ELR (cell line): ENCODE data around the gene FGD2.
"Not testable (repeated sequence)": the region's sequence is repeated elsewhere in the genome, so short reads cannot be mapped to it uniquely, and the experiment has no call there.

ENCODE experiments used
- DNase-seq: peaks from one replicate; pipeline ENCODE4 v3.0.0-alpha.2; 2015; ENCODE audit warnings: low read depth

Gene FGD2

GRCh38 chr6:36971921-36972673 is 33.4 kb upstream of the FGD2 start:
- DNase-seq = no peak

GRCh38 chr6:36973190-36973589 is 32.3 kb upstream of the FGD2 start:
- no peak for DNase-seq

- DNase-seq = no peak
These were observed 31.8 kb upstream of the FGD2 start for GRCh38 chr6:36973647-36974046.

GRCh38 chr6:36975231-36976006 is 30.0 kb upstream of the FGD2 start:
- DNase-seq = no peak

- DNase-seq = no peak
These were observed 29.5 kb upstream of the FGD2 start for GRCh38 chr6:36976007-36976264.

GRCh38 chr6:36976509-36976908 is 28.9 kb upstream of the FGD2 start:
- DNase-seq = no peak

- no peak for DNase-seq
These were observed 28.5 kb upstream of the FGD2 start for GRCh38 chr6:36976931-36977330.

GRCh38 chr6:36977470-36977941 is 27.9 kb upstream of the FGD2 start:
- DNase-seq = no peak

- DNase-seq = no peak
These were observed 26.8 kb upstream of the FGD2 start for GRCh38 chr6:36978421-36979346.

GRCh38 chr6:36979347-36979742 is 26.1 kb upstream of the FGD2 start:
- DNase-seq = peak; percentile 34

GRCh38 chr6:36980129-36980528 is 25.3 kb upstream of the FGD2 start:
- no peak for DNase-seq

GRCh38 chr6:36980876-36981619 is 24.4 kb upstream of the FGD2 start:
- no peak for DNase-seq

- DNase-seq = no peak
These were observed 21.9 kb upstream of the FGD2 start for GRCh38 chr6:36983538-36983937.

GRCh38 chr6:36984581-36985416 is 20.7 kb upstream of the FGD2 start:
- peak; percentile 94 for DNase-seq

- DNase-seq = peak; percentile 19
These were observed 20.0 kb upstream of the FGD2 start for GRCh38 chr6:36985417-36985807.

GRCh38 chr6:36985808-36986703 is 19.4 kb upstream of the FGD2 start, which contains the start of gene MTCH1:
Gene MTCH1 (minus strand): TSS chr6:36986196. CDS start chr6:36986173, 23 bp downstream.
- DNase-seq = peak; percentile 91

GRCh38 chr6:36986704-36987047 is 18.8 kb upstream of the FGD2 start:
- no peak for DNase-seq

GRCh38 chr6:36989264-36989663 is 16.2 kb upstream of the FGD2 start:
- DNase-seq = no peak

GRCh38 chr6:36990401-36990800 is 15.1 kb upstream of the FGD2 start:
- DNase-seq = not testable (repeated sequence)
